RCC 7860 (cell line): ENCODE measurements around the gene GYPE.
A peak's percentile ranks its signal among the peaks of the same experiment; 100 is the strongest.
"Not testable (repeated sequence)": the region's sequence is repeated elsewhere in the genome, so short reads cannot be mapped to it uniquely, and the experiment has no call there.

Experiments
- DNase-seq: peaks from one replicate; pipeline ENCODE4 v3.0.0-alpha.2; 2015; ENCODE audit warnings: low spot score
- FAIRE-seq: peaks from 2 replicates; lab custom pipeline; 2012; peaks lifted over from hg19 to GRCh38; lab: Jason Lieb, UNC

Gene GYPE

GRCh38 chr4:143905440-143905839 is at the start of gene GYPE:
Gene GYPE, minus strand, starts transcription at chr4:143905559. Its CDS starts 52 bp downstream, at chr4:143905507.
- DNase-seq, FAIRE-seq: not testable (repeated sequence)

- not testable (repeated sequence) for DNase-seq, FAIRE-seq
These were observed 46.2 kb upstream of the GYPE start for GRCh38 chr4:143951458-143951972.

- not testable (repeated sequence) for FAIRE-seq, DNase-seq
These were observed 45.6 kb upstream of the GYPE start for GRCh38 chr4:143950967-143951366.

GRCh38 chr4:143950185-143950584 is 44.8 kb upstream of the GYPE start:
- not testable (repeated sequence) for DNase-seq, FAIRE-seq

GRCh38 chr4:143947493-143947892 is 42.1 kb upstream of the GYPE start:
- not testable (repeated sequence) for FAIRE-seq, DNase-seq

- DNase-seq, FAIRE-seq: not testable (repeated sequence)
These were observed 35.3 kb upstream of the GYPE start for GRCh38 chr4:143940708-143941107.

- FAIRE-seq = no peak
- no peak for DNase-seq
These were observed 34.2 kb upstream of the GYPE start for GRCh38 chr4:143939528-143939927.

- not testable (repeated sequence) for DNase-seq, FAIRE-seq
These were observed 33.5 kb upstream of the GYPE start for GRCh38 chr4:143938890-143939289.

GRCh38 chr4:143921181-143921580 is 15.8 kb upstream of the GYPE start:
- FAIRE-seq (no peak), DNase-seq (no peak)

- not testable (repeated sequence) for FAIRE-seq, DNase-seq
These were observed 11.1 kb upstream of the GYPE start for GRCh38 chr4:143916485-143916884.

- not testable (repeated sequence) for FAIRE-seq
These were observed 7.1 kb upstream of the GYPE start for GRCh38 chr4:143912478-143912877.

GRCh38 chr4:143911528-143912417 is 6.4 kb upstream of the GYPE start:
- not testable (repeated sequence) for DNase-seq, FAIRE-seq

More at GRCh38 chr4:143912478-143912877, 7.1 kb upstream of the GYPE start:
- DNase-seq = not testable (repeated sequence)

GRCh38 chr4:143910906-143911305 is 5.5 kb upstream of the GYPE start:
- DNase-seq, FAIRE-seq: not testable (repeated sequence)

GRCh38 chr4:143907811-143908210 is 2.5 kb upstream of the GYPE start:
- DNase-seq, FAIRE-seq: not testable (repeated sequence)

GRCh38 chr4:143904431-143904830 is 928 bp downstream of the GYPE start:
- DNase-seq, FAIRE-seq: not testable (repeated sequence)

GRCh38 chr4:143890323-143890722 is 15.0 kb downstream of the GYPE start:
- not testable (repeated sequence) for DNase-seq, FAIRE-seq

GRCh38 chr4:143888189-143888588 is 17.2 kb downstream of the GYPE start:
- not testable (repeated sequence) for FAIRE-seq, DNase-seq

- not testable (repeated sequence) for FAIRE-seq
These were observed 20.4 kb downstream of the GYPE start for GRCh38 chr4:143884965-143885364.

GRCh38 chr4:143883529-143883928 is 21.8 kb downstream of the GYPE start:
- FAIRE-seq (peak; percentile 98), DNase-seq (no peak)

More at GRCh38 chr4:143884965-143885364, 20.4 kb downstream of the GYPE start:
- not testable (repeated sequence) for DNase-seq

GRCh38 chr4:143882892-143883291 is 22.5 kb downstream of the GYPE start:
- FAIRE-seq = no peak
- DNase-seq = no peak

- not testable (repeated sequence) for DNase-seq, FAIRE-seq
These were observed 25.8 kb downstream of the GYPE start for GRCh38 chr4:143879561-143879960.
